ENCODE data around the gene GDF9.

GRCh38 chr5:132816083-132816482 lies 50.2 kb downstream of the GDF9 start:
- no peak for TF ChIP-seq CTCF (IDR thresholded peaks at IDR 0.05; ENCODE audit: insufficient read depth, low read length)
- no peak for TF ChIP-seq POLR2AphosphoS5 (IDR thresholded peaks at IDR 0.05; ENCODE audit: low read depth)
- TF ChIP-seq SPI1 (IDR thresholded peaks at IDR 0.05; ENCODE audit: borderline replicate concordance, low read depth): no peak
